ENCODE measurements around the gene QSOX2.

The QSOX2 gene

DNA sequence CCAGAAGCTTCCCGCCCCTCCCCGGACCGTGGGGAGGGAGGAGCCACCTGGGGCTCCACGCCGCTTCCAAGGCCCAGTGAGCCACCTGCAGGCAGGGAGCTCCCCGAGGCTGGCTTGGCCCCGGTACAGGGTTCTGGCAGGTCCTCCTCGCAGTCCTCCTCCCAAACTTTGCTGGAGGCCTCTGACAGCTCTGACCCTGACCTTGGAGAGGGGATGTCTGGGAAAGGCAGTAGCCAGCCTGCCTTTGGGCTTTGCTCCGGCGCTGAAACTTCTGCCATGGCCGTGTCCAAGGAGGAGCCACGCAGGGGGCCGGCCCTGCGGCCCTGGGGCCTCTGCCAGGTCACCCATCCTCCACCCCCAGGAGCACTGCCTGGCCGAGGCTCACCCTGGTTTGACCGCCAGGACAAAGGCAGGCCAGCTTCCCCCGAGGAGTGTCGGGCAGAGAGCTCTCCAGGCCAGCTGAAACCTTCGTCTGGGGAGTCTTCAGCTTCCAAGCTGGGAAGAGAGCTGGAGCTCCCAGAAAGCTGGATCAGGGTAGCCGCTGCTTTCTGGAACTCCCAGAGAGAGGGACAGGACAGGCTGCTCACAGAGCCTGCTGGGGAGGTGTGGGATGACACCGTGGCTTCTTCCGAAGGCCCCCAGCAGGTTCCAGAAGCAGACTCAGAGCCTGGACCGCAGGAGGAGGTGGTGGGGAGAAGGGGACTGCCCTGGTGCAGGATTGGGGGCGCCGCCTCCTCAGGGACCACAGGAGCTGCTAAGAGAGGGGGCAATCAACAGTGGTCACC, 9.0 kb upstream of the QSOX2 start:
- H3K9me3 ChIP-seq (ENCODE audit: control insufficient read depth, insufficient read depth, low read depth, low read length): no peaks in the 10 kb centered on the region
- H3K36me3 ChIP-seq (ENCODE audit: control insufficient read depth, insufficient read depth, low read length): no peaks in the 10 kb centered on the region
- H3K4me3 ChIP-seq (ENCODE audit: low read depth, low read length): no peak overlapping the region
- no peak overlapping the region for H3K27ac ChIP-seq (ENCODE audit: low read depth, low read length)
- peaks cover 6% of the 10 kb centered on the region; the same call in 1 of the 2 replicates for H3K4me1 ChIP-seq (ENCODE audit: control insufficient read depth, insufficient read depth, low read length)
- no peaks in the 10 kb centered on the region for H3K27me3 ChIP-seq (ENCODE audit: control insufficient read depth, insufficient read depth, low read length)
- no peak overlapping the region for H3K9ac ChIP-seq (ENCODE audit: low read length)

DNA sequence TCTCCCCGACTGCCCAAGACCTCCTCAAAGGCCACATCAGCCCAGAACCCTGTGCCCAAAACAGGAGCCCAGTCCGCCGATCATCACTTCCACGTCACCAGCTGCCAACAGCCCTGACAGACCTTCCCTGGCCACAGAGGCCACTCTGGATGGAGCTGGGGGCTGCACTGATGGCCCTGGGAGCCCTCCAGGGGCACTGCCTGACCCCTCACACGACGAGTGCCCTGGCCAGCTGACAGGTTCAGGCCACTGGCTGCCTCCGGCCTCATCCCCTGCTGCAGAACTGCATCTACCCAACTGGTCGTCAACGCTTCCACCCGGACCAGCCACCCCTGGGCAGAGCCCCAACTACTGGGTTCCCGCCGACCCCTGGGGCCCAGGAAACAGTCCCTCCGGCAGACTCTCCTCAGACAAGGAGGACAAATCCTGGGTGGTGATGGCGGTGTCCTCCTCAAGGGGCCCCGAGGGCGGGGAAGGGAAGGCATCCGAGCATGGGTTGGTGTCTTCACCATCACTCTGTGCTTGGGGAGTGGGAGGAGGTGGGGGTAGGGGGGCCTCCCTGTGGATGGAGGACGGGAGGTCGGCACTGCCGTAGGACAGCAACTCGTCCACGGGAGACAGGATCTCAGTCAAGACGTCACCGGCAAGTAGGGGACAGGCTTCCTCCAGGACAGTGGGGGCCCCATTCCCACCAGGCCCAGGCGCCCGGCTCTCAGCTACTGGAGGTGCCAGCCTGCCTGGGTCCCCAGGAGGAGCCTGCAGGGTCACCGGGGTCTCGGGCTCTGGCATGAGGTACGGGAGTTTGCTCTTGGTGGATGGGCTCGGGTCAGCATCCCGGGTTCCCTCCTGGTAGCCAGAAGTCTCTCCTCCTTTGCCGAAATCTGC, 7.9 kb upstream of the QSOX2 start:
- Histone ChIP-seq H3K4me1 (ENCODE audit: control insufficient read depth, insufficient read depth, low read length) (peaks cover under 1% of the 10 kb centered on the region; the same call in 1 of the 2 replicates), H3K27me3 (ENCODE audit: control insufficient read depth, insufficient read depth, low read length) (no peaks in the 10 kb centered on the region), H3K4me3 (ENCODE audit: low read depth, low read length) (no peak overlapping the region), H3K36me3 (ENCODE audit: control insufficient read depth, insufficient read depth, low read length) (no peaks in the 10 kb centered on the region), H3K9me3 (ENCODE audit: control insufficient read depth, insufficient read depth, low read depth, low read length) (no peaks in the 10 kb centered on the region), H3K27ac (ENCODE audit: low read depth, low read length) (no peak overlapping the region), H3K9ac (ENCODE audit: low read length) (no peak overlapping the region)

DNA sequence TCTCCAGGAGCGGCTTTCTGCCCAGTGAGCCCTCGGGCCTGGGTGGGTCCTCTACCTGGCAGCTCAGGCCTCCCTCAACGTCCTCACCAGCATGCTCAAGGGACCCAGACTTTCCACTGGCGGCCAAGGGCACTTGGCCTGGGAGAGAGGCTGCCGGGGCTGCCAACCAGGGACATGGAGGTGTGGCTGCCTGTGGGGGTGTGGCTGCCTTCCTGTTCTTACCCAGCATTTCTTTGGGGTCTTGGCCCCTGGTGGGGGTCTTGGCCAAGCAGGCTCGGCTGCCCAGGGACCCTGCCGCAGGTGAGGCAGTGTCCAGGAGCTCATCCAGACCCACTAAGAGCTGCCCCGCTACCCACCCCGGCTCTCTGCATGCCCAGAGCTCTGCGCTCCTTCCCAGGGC, 7.2 kb upstream of the QSOX2 start:
- Histone ChIP-seq H3K4me1 (ENCODE audit: control insufficient read depth, insufficient read depth, low read length) (peaks cover 7% of the 10 kb centered on the region), H3K36me3 (ENCODE audit: control insufficient read depth, insufficient read depth, low read length) (no peaks in the 10 kb centered on the region), H3K27ac (ENCODE audit: low read depth, low read length) (no peak overlapping the region), H3K4me3 (ENCODE audit: low read depth, low read length) (no peak overlapping the region), H3K27me3 (ENCODE audit: control insufficient read depth, insufficient read depth, low read length) (no peaks in the 10 kb centered on the region), H3K9me3 (ENCODE audit: control insufficient read depth, insufficient read depth, low read depth, low read length) (no peaks in the 10 kb centered on the region), H3K9ac (ENCODE audit: low read length) (no peak overlapping the region)

DNA sequence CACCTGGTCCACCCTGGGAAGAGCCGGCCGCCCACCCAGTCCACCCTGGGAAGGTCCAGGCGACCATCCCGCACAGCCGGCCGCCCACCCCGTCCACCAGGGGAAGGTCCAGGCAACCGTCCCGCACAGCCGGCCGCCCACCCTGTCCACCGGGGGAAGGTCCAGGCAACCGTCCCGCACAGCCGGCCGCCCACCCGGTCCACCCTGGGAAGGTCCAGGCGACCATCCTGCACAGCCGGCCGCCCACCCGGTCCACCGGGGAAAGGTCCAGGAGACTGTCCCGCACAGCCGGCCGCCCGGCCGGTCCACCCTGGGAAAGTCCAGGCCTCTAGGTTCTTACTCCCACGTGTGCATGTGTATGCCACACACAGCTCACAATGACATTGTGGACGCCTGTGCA, 6.7 kb upstream of the QSOX2 start:
- no peak overlapping the region for H3K9ac ChIP-seq (ENCODE audit: low read length)
- H3K27me3 ChIP-seq (ENCODE audit: control insufficient read depth, insufficient read depth, low read length): no peaks in the 10 kb centered on the region
- H3K36me3 ChIP-seq (ENCODE audit: control insufficient read depth, insufficient read depth, low read length): no peaks in the 10 kb centered on the region
- H3K27ac ChIP-seq (ENCODE audit: low read depth, low read length): no peak overlapping the region
- H3K4me3 ChIP-seq (ENCODE audit: low read depth, low read length): no peak overlapping the region
- peaks cover 13% of the 10 kb centered on the region for H3K4me1 ChIP-seq (ENCODE audit: control insufficient read depth, insufficient read depth, low read length)
- H3K9me3 ChIP-seq (ENCODE audit: control insufficient read depth, insufficient read depth, low read depth, low read length): no peaks in the 10 kb centered on the region

DNA sequence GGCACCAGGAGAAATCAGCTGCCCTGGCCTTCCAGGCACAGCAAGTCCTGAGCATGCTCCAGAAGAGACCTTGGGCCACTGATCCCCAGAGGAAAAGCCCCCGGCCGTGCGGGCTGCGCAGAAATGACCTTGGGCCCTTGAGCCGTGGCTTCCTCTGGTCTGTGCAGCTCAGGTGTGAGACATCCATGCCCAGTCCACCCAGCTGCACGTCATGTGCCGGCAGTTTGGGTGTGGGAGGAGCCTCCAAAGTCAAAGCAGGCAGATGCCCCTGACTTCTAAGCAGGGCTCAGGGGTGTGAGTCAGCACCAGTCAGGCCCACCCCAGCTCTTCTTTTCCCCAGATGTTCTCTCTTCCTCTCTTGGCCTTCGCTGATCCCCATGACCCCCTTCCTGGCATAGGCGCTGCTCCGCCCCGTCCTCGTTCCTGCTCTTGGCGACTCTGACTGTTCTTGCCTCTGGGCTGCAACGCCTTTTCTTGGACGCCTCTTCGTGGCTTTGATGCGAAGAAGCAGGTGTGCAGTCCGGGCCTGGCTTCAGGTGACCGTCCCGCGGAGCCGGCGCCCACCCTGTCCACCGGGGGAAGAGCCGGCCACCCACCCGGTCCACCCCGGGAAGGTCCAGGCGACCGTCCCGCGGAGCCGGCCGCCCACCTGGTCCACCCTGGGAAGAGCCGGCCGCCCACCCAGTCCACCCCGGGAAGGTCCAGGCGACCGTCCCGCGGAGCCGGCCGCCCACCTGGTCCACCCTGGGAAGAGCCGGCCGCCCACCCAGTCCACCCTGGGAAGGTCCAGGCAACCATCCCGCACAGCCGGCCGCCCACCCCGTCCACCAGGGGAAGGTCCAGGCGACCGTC, 5.9 kb upstream of the QSOX2 start:
- H3K27ac ChIP-seq (ENCODE audit: low read depth, low read length): no peak overlapping the region
- no peaks in the 10 kb centered on the region for H3K27me3 ChIP-seq (ENCODE audit: control insufficient read depth, insufficient read depth, low read length)
- H3K36me3 ChIP-seq (ENCODE audit: control insufficient read depth, insufficient read depth, low read length): no peaks in the 10 kb centered on the region
- H3K4me1 ChIP-seq (ENCODE audit: control insufficient read depth, insufficient read depth, low read length): peaks cover 14% of the 10 kb centered on the region
- no peaks in the 10 kb centered on the region for H3K9me3 ChIP-seq (ENCODE audit: control insufficient read depth, insufficient read depth, low read depth, low read length)
- no peak overlapping the region for H3K9ac ChIP-seq (ENCODE audit: low read length)
- no peak overlapping the region for H3K4me3 ChIP-seq (ENCODE audit: low read depth, low read length)

DNA sequence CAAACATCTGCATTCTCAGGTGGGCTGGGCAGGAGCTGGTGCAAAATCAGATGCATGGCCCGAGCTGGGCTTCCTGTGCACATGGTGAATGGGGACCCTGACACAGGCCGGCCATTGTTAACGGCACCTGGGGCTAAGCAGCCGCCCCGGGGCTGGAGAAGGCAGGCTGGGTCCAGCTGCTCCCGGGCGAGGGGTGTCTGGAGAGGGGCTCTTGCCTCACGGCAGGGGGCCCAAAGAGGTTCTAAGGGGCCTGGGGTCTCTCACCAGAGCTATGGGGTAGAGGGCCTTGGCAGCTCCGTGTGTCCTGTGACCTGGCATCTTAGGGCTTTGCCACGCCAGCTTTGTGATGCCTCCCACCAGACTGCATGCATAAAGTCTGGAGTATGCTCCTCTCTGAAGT, 5.1 kb upstream of the QSOX2 start:
- no peaks in the 10 kb centered on the region for H3K27me3 ChIP-seq (ENCODE audit: control insufficient read depth, insufficient read depth, low read length)
- no peak overlapping the region for H3K9ac ChIP-seq (ENCODE audit: low read length)
- H3K4me1 ChIP-seq (ENCODE audit: control insufficient read depth, insufficient read depth, low read length): peaks cover 18% of the 10 kb centered on the region
- no peak overlapping the region for H3K4me3 ChIP-seq (ENCODE audit: low read depth, low read length)
- no peak overlapping the region for H3K27ac ChIP-seq (ENCODE audit: low read depth, low read length)
- H3K9me3 ChIP-seq (ENCODE audit: control insufficient read depth, insufficient read depth, low read depth, low read length): no peaks in the 10 kb centered on the region
- H3K36me3 ChIP-seq (ENCODE audit: control insufficient read depth, insufficient read depth, low read length): no peaks in the 10 kb centered on the region

DNA sequence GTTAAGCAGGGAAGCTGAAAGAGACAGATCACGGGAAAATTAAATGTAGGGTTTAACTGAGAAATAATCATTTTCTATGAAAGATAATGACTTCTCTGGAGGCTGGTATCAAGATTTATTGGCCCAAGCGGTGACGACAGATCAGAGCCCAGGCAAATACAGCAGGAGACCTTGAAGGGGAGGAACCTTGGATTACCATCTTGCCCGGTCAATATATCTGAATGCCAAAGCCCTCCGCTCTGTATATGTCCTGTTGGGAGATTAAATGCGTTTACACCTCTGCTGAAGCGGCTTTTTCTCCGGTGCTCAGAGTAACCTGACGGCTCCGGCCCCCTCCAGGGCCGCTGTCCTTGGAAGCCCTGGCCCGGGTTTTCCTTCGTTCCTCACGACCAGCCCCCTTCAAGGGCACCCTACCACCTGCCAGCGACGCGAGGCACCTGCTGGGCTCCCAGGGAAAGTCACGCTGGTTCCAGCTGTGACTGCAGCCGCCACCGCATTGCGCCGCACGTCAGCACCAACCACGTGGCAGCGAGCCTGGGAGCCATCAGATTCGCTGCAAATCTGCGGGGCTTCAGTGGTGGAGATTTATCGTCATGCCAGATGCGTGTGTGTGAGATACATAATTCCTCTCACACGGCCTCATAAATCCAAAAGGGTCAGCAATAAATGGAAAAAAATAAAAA, 4.4 kb upstream of the QSOX2 start:
- Histone ChIP-seq H3K9ac (ENCODE audit: low read length) (no peak overlapping the region), H3K4me1 (ENCODE audit: control insufficient read depth, insufficient read depth, low read length) (peaks cover 18% of the 10 kb centered on the region), H3K27me3 (ENCODE audit: control insufficient read depth, insufficient read depth, low read length) (no peaks in the 10 kb centered on the region), H3K4me3 (ENCODE audit: low read depth, low read length) (no peak overlapping the region), H3K9me3 (ENCODE audit: control insufficient read depth, insufficient read depth, low read depth, low read length) (no peaks in the 10 kb centered on the region), H3K27ac (ENCODE audit: low read depth, low read length) (no peak overlapping the region), H3K36me3 (ENCODE audit: control insufficient read depth, insufficient read depth, low read length) (no peaks in the 10 kb centered on the region)

DNA sequence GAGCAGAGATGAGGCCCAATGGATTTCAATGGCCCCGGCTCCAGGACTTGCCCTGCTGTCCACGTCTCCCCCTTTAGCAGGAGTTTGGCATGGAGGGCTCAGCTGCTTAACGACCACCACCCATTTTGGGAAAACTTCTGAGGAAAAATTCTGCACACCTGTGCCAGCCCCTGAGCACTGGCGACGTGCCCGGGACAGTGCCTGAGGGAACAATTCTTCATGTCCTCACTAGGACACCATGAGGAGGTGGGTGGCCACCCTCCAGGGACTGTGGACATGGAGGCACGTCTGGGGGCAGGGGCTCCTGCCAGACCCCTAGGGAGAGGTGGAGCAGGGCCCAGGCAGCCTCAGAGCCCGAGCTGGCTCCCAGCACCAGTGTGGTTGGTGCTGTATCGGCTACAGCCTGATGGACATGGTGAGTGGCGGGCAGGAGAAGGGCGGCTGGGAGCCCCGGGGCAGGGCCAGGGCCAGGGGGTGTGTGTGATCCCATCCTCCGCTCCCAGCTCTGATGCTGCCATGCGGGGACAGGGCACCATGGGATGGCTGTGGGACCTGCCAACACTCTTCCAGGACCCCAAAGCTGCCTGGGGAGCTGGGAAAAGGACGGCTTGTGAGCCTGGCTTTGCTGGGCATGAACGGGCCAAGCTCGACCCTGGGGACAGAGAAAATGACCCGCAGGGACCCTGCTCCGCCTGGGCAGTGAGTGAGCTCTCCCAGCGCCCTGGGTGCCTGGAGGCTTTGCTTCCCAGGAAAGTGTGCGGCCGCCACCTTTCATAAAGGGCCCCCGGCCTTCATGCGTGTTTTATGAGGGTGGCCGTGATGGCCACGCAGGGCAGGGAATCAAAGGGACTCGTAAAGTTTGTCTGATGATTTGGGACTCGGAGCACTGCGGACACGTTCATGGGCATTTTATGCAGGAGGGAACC, 3.6 kb upstream of the QSOX2 start:
- H3K27ac ChIP-seq (ENCODE audit: low read depth, low read length): no peak overlapping the region
- no peaks in the 10 kb centered on the region for H3K27me3 ChIP-seq (ENCODE audit: control insufficient read depth, insufficient read depth, low read length)

DNA sequence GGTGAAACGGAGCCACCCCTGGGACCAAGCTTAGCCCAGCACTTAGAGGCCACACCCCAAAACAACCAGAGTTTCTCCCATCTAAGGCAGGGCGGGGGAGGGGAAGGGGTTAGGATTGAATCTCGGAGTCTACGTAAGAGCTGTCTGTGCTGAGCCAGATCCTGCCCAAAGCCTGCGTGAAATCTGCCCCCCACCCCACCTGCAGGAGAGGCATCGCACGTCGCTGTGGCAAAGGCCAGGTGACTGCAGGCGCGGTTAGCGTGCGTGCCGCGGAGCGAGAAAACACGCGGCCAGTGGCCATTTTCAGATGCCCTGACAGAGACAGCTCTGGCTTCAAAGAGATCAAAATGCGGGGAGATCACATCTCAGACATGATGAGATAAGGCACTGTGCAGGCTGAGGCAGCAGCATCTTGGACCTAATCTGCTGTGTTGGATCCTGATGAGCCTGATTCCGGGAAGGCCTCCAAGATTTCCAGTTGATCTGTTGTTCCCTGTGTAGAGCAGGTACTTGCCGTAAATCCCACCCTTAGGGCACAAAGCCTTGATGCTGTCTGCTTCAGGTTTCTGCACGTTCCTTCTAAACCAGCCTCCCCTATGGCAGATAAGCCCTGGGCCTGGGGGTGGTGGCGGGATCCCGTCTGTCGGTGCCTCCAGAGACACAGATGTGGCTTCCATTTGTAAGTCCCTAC, 2.5 kb upstream of the QSOX2 start:
- Histone ChIP-seq H3K4me1 (ENCODE audit: control insufficient read depth, insufficient read depth, low read length) (peaks cover 36% of the 10 kb centered on the region), H3K27me3 (ENCODE audit: control insufficient read depth, insufficient read depth, low read length) (no peaks in the 10 kb centered on the region), H3K9me3 (ENCODE audit: control insufficient read depth, insufficient read depth, low read depth, low read length) (no peaks in the 10 kb centered on the region), H3K9ac (ENCODE audit: low read length) (no peak overlapping the region), H3K27ac (ENCODE audit: low read depth, low read length) (no peak overlapping the region), H3K36me3 (ENCODE audit: control insufficient read depth, insufficient read depth, low read length) (no peaks in the 10 kb centered on the region), H3K4me3 (ENCODE audit: low read depth, low read length) (no peak overlapping the region)

More for the DNA sequence above, 3.6 kb upstream of the QSOX2 start:
- H3K4me3 ChIP-seq (ENCODE audit: low read depth, low read length): no peak overlapping the region
- no peaks in the 10 kb centered on the region for H3K9me3 ChIP-seq (ENCODE audit: control insufficient read depth, insufficient read depth, low read depth, low read length)
- no peak overlapping the region for H3K9ac ChIP-seq (ENCODE audit: low read length)
- H3K36me3 ChIP-seq (ENCODE audit: control insufficient read depth, insufficient read depth, low read length): no peaks in the 10 kb centered on the region
- H3K4me1 ChIP-seq (ENCODE audit: control insufficient read depth, insufficient read depth, low read length): peaks cover 25% of the 10 kb centered on the region
